Caco-2 (cell line): ENCODE measurements around the gene TMEM88. TPM values are rescaled to one million over a fixed set of nuclear protein-coding genes. Genes with fewer than 3 reads are reported as not detected.

Source experiments
- total RNA-seq: library from RNA; stranded (reverse); gene quantifications from 2 replicates; pipeline ENCODE4 v1.2.3, GENCODE V29; 2022

TMEM88 gene
- total RNA-seq, 1 experiment from 2014 or later: 2.5 TPM

Other genes starting within 250 kb of the TMEM88 start
- 20.5 and 25.3 TPM in 2 replicates for gene FXR2, start 240.2 kb upstream of the TMEM88 start, total RNA-seq
- 33.0 TPM in 2 replicates for gene SAT2, start 227.2 kb upstream of the TMEM88 start, total RNA-seq
- 0.93 and 1.2 TPM in 2 replicates for gene SHBG, start 224.9 kb upstream of the TMEM88 start, total RNA-seq
- 0.11 and 0.14 TPM in 2 replicates for gene ATP1B2, start 204.1 kb upstream of the TMEM88 start, total RNA-seq
- 9.2 and 11.1 TPM in 2 replicates for gene TP53, start 167.6 kb upstream of the TMEM88 start, total RNA-seq
- 13.6 and 15.2 TPM in 2 replicates for gene WRAP53, start 166.6 kb upstream of the TMEM88 start, total RNA-seq
- gene EFNB3, start 149.9 kb upstream of the TMEM88 start, total RNA-seq: 4.1 and 5.1 TPM in 2 replicates
- gene DNAH2, start 137.3 kb upstream of the TMEM88 start, total RNA-seq: 1.9 and 2.8 TPM in 2 replicates
- gene KDM6B, start 20.8 kb upstream of the TMEM88 start, total RNA-seq: 27.4 and 27.9 TPM in 2 replicates
- 20.9 and 27.4 TPM in 2 replicates for gene NAA38, start 2.5 kb downstream of the TMEM88 start, total RNA-seq
- gene CYB5D1, start 2.9 kb downstream of the TMEM88 start, total RNA-seq: 6.1 and 7.3 TPM in 2 replicates
- gene CHD3, start 33.7 kb downstream of the TMEM88 start, total RNA-seq: 27.9 and 34.7 TPM in 2 replicates
- gene RNF227, start 61.2 kb downstream of the TMEM88 start, total RNA-seq: 4.0 and 5.0 TPM in 2 replicates
- gene KCNAB3, start 74.8 kb downstream of the TMEM88 start, total RNA-seq: 1.2 and 2.0 TPM in 2 replicates
- 75.5 and 96.2 TPM in 2 replicates for gene TRAPPC1, start 76.9 kb downstream of the TMEM88 start, total RNA-seq
- gene CNTROB, start 77.1 kb downstream of the TMEM88 start, total RNA-seq: 22.6 and 24.2 TPM in 2 replicates
- gene GUCY2D, start 147.5 kb downstream of the TMEM88 start, total RNA-seq: 0.74 and 1.7 TPM in 2 replicates
- gene ALOX15B, start 184.0 kb downstream of the TMEM88 start, total RNA-seq: not detected in 2 replicates
- 0.34 and 0.39 TPM in 2 replicates for gene ALOX12B, start 232.7 kb downstream of the TMEM88 start, total RNA-seq